K562 (cell line): ENCODE data around the gene DCTN2. TPM values are rescaled to one million over a fixed set of nuclear protein-coding genes. Genes with fewer than 3 reads are reported as not detected.

ENCODE experiments used
- BRF2 ChIP-seq: IDR thresholded peaks from 3 replicates; pipeline ENCODE4 v1.6.1; 2011; ENCODE audit warnings: borderline replicate concordance, mild to moderate bottlenecking; ENCODE audit not compliant: insufficient read length, insufficient read depth
- EGR1 ChIP-seq: fragments of 450-650 bp; conservative IDR thresholded peaks from 2 replicates; pipeline ENCODE4 v1.6.1; 2017; ENCODE audit warnings: mild to moderate bottlenecking
- LCOR ChIP-seq: sonication (generic); formaldehyde crosslinking; IDR thresholded peaks from 2 replicates; pipeline ENCODE4 v1.8.0; 2022; ENCODE audit warnings: mild to moderate bottlenecking, missing genetic modification reagents
- MBD2 ChIP-seq: sonication (generic); IDR thresholded peaks from 2 replicates; pipeline ENCODE4 v1.6.1; 2016; ENCODE audit warnings: low read depth, borderline replicate concordance
- MTF1 ChIP-seq: fragments of 250-450 bp; sonication (Bioruptor Pico); IDR thresholded peaks from 2 replicates; pipeline ENCODE4 v1.9.0; 2021; ENCODE audit warnings: moderate library complexity, mild to moderate bottlenecking, inconsistent platforms, borderline replicate concordance
- MYC ChIP-seq, 2 experiments: fragments of 250-450 bp in 1 of 2; sonication (Bioruptor Pico) in 1 of 2; IDR thresholded peaks; 2 replicates each; pipeline versions ENCODE4 v1.5.1 to v1.6.1; 2012 to 2021; ENCODE audit warnings: low read depth in 2 of 2, borderline replicate concordance in 1 of 2, improper control_type of control experiment in 1 of 2, low read length in 1 of 2, mild to moderate bottlenecking in 1 of 2, moderate library complexity in 1 of 2
- NRF1 ChIP-seq, 2 experiments: fragments of 450-650 bp; IDR thresholded peaks in 1 of 2; conservative IDR thresholded peaks in 1 of 2; 2 replicates each; pipeline ENCODE4 v1.6.1; 2014; ENCODE audit warnings: mild to moderate bottlenecking in 2 of 2
- POLR2A ChIP-seq: fragments of 450-650 bp; conservative IDR thresholded peaks from 2 replicates; pipeline ENCODE4 v1.6.1; 2016
- SMARCB1 ChIP-seq: IDR thresholded peaks from 2 replicates; pipeline ENCODE4 v1.6.1; 2011; ENCODE audit warnings: improper control_type of control experiment, low read depth; ENCODE audit not compliant: insufficient read length
- SMARCC2 ChIP-seq: fragments of 450-650 bp; IDR thresholded peaks from 2 replicates; pipeline ENCODE4 v1.6.1; 2017; ENCODE audit warnings: antibody characterized with exemption, moderate library complexity, mild to moderate bottlenecking, low read depth
- YBX1 ChIP-seq: fragments of 450-650 bp; IDR thresholded peaks from 2 replicates; pipeline ENCODE4 v1.7.1; 2016; ENCODE audit warnings: mild to moderate bottlenecking
- YY1 ChIP-seq, 3 experiments: IDR thresholded peaks; 2 replicates each; pipeline ENCODE4 v1.6.1; 2011; ENCODE audit warnings: low read length in 2 of 3, mild to moderate bottlenecking in 2 of 3, moderate library complexity in 2 of 3, borderline replicate concordance in 1 of 3, control low read depth in 1 of 3, low read depth in 1 of 3; ENCODE audit not compliant: insufficient read depth in 3 of 3, insufficient replicate concordance in 2 of 3, control insufficient read depth in 1 of 3, insufficient read length in 1 of 3; ENCODE audit errors: extremely low read depth in 1 of 3
- ZFP36 ChIP-seq: fragments of 150-350 bp; IDR thresholded peaks from 2 replicates; pipeline ENCODE4 v1.6.1; 2018; ENCODE audit warnings: low read length, low read depth; ENCODE audit not compliant: partially characterized antibody
- ZFX ChIP-seq: sonication (generic); formaldehyde crosslinking; IDR thresholded peaks from 2 replicates; pipeline ENCODE4 v1.8.0; 2022; ENCODE audit warnings: mild to moderate bottlenecking, missing genetic modification reagents, moderate library complexity
- polyA plus RNA-seq, 8 experiments: library from polyadenylated mRNA; depleted of rRNA in 4 of 8; stranded (reverse) in 5 of 8; unstranded in 3 of 8; fragments of >200 nt; fragmentation: Nextera tagmentation in 2 of 8; fragmentation: Illumina TruSeq in 1 of 8; extraction: Ambion mirVana in 2 of 8; extraction: Trizol in 1 of 8; gene quantifications; 2 replicates each; pipeline versions ENCODE4 v1.2.1 to v1.2.3, GENCODE V29; 2011 to 2014; ENCODE audit warnings: inconsistent platforms in 1 of 8, missing spikeins in 1 of 8
- total RNA-seq, 7 experiments: library from RNA; depleted of rRNA in 6 of 7; stranded (reverse); fragments of >200 nt in 6 of 7; fragmentation: Illumina TruSeq in 2 of 7; extraction: Trizol in 2 of 7; gene quantifications; 2 replicates each; pipeline versions ENCODE4 v1.2.1 to v1.2.3, GENCODE V29; 2011 to 2021; ENCODE audit warnings: low replicate concordance in 1 of 7
- TF ChIP-seq, protein P1 (sequence below), 2 experiments: IDR thresholded peaks; 2 replicates each; pipeline ENCODE4 v1.6.1; 2012; ENCODE audit warnings: improper control_type of control experiment in 2 of 2, low read depth in 2 of 2, low read length in 2 of 2, borderline replicate concordance in 1 of 2
- TF ChIP-seq, protein P2 (sequence below): fragments of 450-650 bp; IDR thresholded peaks from 2 replicates; pipeline ENCODE4 v1.6.1; 2017; ENCODE audit warnings: antibody characterized with exemption, mild to moderate bottlenecking
- TF ChIP-seq, protein P3 (sequence below), 2 experiments: fragments of 450-650 bp in 1 of 2; sonication (generic) in 1 of 2; formaldehyde crosslinking; conservative IDR thresholded peaks; 2 replicates each; pipeline versions ENCODE4 v1.4.0 to v1.8.1; 2020 to 2022; ENCODE audit warnings: mild to moderate bottlenecking in 1 of 2, missing genetic modification reagents in 1 of 2

DCTN2 gene
- total and polyA plus RNA-seq, 9 of the 15 experiments (the other 6 are each of a cell fraction or from before 2014, with no cell fraction given): 43.6 to 270 (median 125) TPM

- TF ChIP-seq MBD2 (no peak), POLR2A (peak; percentile 61), ZFX (CRISPR knock-in tag) (peak; percentile 26; the same call in 1 of the 2 replicates), LCOR (CRISPR knock-in tag) (peak; percentile 52; the same call in 1 of the 2 replicates), MYC (IDR thresholded peaks at IDR 0.05; ENCODE audit: low read depth, low read length) (peak; percentile 18; the same call in 1 of the 2 replicates), MYC (CRISPR knock-in tag; IDR thresholded peaks at IDR 0.05; ENCODE audit: borderline replicate concordance, low read depth) (no peak), BRF2 (no peak), NRF1 (conservative IDR thresholded peaks at IDR 0.05 in 1 of 2, IDR thresholded peaks at IDR 0.05 in 1 of 2) (peak; percentile 50 to 51), MTF1 (CRISPR knock-in tag) (no peak), YY1 (IDR thresholded peaks at IDR 0.05; ENCODE audit: borderline replicate concordance in 1 of 3, control insufficient read depth in 1 of 3, extremely low read depth in 1 of 3, insufficient read depth in 3 of 3, insufficient read length in 1 of 3, insufficient replicate concordance in 2 of 3, low read depth in 1 of 3, low read length in 2 of 3) (peak in 2 of 3 experiments; percentile 47 to 50), EGR1 (peak; percentile 69), SMARCB1 (no peak), YBX1 (no peak), ZFP36 (no peak), SMARCC2 (peak; percentile 59; the same call in 1 of the 2 replicates)
- TF ChIP-seq, protein P1, sequence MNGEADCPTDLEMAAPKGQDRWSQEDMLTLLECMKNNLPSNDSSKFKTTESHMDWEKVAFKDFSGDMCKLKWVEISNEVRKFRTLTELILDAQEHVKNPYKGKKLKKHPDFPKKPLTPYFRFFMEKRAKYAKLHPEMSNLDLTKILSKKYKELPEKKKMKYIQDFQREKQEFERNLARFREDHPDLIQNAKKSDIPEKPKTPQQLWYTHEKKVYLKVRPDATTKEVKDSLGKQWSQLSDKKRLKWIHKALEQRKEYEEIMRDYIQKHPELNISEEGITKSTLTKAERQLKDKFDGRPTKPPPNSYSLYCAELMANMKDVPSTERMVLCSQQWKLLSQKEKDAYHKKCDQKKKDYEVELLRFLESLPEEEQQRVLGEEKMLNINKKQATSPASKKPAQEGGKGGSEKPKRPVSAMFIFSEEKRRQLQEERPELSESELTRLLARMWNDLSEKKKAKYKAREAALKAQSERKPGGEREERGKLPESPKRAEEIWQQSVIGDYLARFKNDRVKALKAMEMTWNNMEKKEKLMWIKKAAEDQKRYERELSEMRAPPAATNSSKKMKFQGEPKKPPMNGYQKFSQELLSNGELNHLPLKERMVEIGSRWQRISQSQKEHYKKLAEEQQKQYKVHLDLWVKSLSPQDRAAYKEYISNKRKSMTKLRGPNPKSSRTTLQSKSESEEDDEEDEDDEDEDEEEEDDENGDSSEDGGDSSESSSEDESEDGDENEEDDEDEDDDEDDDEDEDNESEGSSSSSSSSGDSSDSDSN (IDR thresholded peaks at IDR 0.05; ENCODE audit: borderline replicate concordance in 1 of 2, low read depth in 2 of 2, low read length in 2 of 2): 0 out of 4 replicates have a peak, but pooled peaks of 1 of the 2 experiments have one; percentile 57
- TF ChIP-seq, protein P2, sequence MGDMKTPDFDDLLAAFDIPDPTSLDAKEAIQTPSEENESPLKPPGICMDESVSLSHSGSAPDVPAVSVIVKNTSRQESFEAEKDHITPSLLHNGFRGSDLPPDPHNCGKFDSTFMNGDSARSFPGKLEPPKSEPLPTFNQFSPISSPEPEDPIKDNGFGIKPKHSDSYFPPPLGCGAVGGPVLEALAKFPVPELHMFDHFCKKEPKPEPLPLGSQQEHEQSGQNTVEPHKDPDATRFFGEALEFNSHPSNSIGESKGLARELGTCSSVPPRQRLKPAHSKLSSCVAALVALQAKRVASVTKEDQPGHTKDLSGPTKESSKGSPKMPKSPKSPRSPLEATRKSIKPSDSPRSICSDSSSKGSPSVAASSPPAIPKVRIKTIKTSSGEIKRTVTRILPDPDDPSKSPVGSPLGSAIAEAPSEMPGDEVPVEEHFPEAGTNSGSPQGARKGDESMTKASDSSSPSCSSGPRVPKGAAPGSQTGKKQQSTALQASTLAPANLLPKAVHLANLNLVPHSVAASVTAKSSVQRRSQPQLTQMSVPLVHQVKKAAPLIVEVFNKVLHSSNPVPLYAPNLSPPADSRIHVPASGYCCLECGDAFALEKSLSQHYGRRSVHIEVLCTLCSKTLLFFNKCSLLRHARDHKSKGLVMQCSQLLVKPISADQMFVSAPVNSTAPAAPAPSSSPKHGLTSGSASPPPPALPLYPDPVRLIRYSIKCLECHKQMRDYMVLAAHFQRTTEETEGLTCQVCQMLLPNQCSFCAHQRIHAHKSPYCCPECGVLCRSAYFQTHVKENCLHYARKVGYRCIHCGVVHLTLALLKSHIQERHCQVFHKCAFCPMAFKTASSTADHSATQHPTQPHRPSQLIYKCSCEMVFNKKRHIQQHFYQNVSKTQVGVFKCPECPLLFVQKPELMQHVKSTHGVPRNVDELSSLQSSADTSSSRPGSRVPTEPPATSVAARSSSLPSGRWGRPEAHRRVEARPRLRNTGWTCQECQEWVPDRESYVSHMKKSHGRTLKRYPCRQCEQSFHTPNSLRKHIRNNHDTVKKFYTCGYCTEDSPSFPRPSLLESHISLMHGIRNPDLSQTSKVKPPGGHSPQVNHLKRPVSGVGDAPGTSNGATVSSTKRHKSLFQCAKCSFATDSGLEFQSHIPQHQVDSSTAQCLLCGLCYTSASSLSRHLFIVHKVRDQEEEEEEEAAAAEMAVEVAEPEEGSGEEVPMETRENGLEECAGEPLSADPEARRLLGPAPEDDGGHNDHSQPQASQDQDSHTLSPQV: no peak
- TF ChIP-seq, protein P3, sequence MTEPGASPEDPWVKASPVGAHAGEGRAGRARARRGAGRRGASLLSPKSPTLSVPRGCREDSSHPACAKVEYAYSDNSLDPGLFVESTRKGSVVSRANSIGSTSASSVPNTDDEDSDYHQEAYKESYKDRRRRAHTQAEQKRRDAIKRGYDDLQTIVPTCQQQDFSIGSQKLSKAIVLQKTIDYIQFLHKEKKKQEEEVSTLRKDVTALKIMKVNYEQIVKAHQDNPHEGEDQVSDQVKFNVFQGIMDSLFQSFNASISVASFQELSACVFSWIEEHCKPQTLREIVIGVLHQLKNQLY (CRISPR knock-in tag; conservative IDR thresholded peaks at IDR 0.05): no peak
Observed at GRCh38 chr12:57549909-57550640, 3.1 kb upstream of the DCTN2 start, which contains the start of gene KIF5A (continued).
